Astrocyte of the cerebellum (primary cell): ENCODE results near the gene SIPA1.
A peak's percentile ranks its signal among the peaks of the same experiment; 100 is the strongest.

ENCODE experiments used
- DNase-seq: peaks from one replicate; pipeline ENCODE4 v3.0.0-alpha.2; 2011; ENCODE audit warnings: low read depth
- H3K4me3 ChIP-seq: 2 replicates; pipeline ENCODE4 v1.5.1; 2011; ENCODE audit warnings: mild to moderate bottlenecking, low read depth, low read length, moderate library complexity
- in situ Hi-C: cut with HindIII; loops from 2 replicates; pipeline ENCODE4 v1.10.0; 2017; ENCODE audit warnings: low sequenced_read_pairs
- TF ChIP-seq, protein P1 (sequence below): IDR thresholded peaks from 2 replicates; pipeline ENCODE4 v1.5.1; 2012; ENCODE audit warnings: low read length, low read depth, moderate library complexity, mild to moderate bottlenecking; ENCODE audit errors: missing control alignments

Gene SIPA1

DNA sequence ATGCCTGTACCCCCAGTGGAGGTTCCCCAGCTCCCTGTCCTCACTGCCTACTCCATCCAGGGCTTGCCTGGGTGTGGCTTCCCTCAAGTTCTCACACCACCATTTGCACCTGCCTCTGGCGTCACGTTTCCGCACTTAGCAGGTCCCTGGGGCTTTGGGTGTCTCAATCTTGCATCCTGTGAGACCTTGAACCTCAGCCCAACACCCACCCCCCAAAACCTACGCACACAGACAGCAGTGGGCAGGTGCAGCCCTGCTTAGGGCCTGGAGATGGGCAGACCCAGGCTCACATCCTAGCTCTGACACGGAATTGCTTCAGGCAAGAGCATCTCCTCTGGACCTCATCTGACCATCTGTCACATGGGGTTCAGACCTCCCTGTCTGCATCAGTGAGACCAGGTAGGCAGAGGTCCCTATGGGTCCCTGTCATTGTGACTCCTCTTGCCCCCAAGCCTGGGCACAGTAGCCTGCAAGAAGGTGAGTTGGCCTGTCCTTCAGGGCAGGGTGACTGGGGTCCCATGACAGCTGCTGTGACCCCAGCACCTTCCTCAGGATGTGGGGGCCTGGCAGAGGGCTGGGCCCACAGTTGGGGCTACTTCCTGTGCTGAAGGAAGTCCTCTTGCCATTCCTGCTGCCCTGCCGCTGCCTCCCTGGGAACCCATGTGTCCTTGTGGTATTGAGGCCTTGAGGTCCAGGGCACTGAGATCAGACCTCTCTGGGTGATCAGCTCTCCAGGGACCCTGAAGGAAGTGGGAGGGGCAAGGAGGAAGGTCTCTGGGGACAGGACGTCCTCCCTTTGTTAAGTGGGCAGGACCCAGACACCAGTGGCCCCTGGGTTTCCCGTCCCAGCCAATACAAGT lies 2.0 kb downstream of the SIPA1 start:
- in situ Hi-C loops, result no loop called here
- TF ChIP-seq, protein P1, sequence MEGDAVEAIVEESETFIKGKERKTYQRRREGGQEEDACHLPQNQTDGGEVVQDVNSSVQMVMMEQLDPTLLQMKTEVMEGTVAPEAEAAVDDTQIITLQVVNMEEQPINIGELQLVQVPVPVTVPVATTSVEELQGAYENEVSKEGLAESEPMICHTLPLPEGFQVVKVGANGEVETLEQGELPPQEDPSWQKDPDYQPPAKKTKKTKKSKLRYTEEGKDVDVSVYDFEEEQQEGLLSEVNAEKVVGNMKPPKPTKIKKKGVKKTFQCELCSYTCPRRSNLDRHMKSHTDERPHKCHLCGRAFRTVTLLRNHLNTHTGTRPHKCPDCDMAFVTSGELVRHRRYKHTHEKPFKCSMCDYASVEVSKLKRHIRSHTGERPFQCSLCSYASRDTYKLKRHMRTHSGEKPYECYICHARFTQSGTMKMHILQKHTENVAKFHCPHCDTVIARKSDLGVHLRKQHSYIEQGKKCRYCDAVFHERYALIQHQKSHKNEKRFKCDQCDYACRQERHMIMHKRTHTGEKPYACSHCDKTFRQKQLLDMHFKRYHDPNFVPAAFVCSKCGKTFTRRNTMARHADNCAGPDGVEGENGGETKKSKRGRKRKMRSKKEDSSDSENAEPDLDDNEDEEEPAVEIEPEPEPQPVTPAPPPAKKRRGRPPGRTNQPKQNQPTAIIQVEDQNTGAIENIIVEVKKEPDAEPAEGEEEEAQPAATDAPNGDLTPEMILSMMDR, result no peak
- no peak overlapping the region for H3K4me3 ChIP-seq
- no peak for DNase-seq

- in situ Hi-C loops, result no loop called here
Observed at GRCh38 chr11:65640483-65641296, 2.8 kb downstream of the SIPA1 start.

GRCh38 chr11:65641297-65642013 lies 3.6 kb downstream of the SIPA1 start:
- TF ChIP-seq, protein P1, result no peak
- DNase-seq, result no peak
- in situ Hi-C loops, result no loop called here
- no peak overlapping the region for H3K4me3 ChIP-seq

More at GRCh38 chr11:65640483-65641296, 2.8 kb downstream of the SIPA1 start:
- TF ChIP-seq, protein P1, result no peak
- no peak overlapping the region for H3K4me3 ChIP-seq
- no peak for DNase-seq

GRCh38 chr11:65642014-65642671 lies 4.2 kb downstream of the SIPA1 start:
- in situ Hi-C loops, result no loop called here
- DNase-seq, result no peak
- TF ChIP-seq, protein P1, result no peak
- peak overlapping the region; percentile 19 for H3K4me3 ChIP-seq

DNA sequence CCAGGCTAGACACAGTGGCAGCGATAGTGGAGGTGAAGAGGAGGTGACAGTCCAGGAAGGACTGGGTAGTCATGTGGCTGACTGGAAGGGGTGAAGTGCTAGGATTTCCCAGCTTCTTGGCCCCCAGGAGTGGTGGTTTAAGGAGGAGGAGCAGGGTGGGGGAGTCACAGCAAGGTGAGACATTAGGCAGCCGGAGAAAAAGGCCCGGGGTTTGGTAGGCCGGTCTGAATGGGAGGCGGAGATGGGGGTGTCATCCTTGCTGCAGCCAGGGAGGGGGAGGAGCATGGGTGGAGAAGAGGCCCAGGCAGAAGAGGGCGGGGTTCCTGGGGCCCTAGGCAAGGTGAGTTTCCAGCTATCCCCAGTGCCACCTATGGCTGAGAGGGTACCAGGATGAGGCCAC lies 6.1 kb downstream of the SIPA1 start:
- H3K4me3 ChIP-seq, result no peak overlapping the region
- in situ Hi-C loops, result no loop called here
- TF ChIP-seq, protein P1, result no peak
- DNase-seq, result no peak

DNA sequence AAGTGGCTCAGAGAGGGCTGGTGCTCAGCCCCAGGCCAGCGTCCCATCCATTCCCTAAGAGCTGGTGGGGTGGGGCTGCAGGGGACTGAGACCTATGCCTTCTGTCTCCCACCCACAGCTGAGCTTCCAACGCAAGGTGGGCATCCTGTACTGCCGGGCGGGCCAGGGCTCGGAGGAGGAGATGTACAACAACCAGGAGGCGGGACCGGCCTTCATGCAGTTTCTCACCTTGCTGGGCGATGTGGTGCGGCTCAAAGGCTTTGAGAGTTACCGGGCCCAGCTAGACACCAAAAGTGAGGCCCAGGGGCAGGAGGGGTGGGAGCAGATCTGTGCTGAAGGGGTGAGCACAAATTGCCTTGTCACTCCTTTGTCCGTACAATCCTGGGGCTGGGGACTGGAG lies 6.9 kb downstream of the SIPA1 start:
- H3K4me3 ChIP-seq, result no peak overlapping the region
- TF ChIP-seq, protein P1, result no peak
- in situ Hi-C loops, result no loop called here
- no peak for DNase-seq
